ENCODE data around the gene SERF2.
"Not testable (repeated sequence)": the region's sequence is repeated elsewhere in the genome, so short reads cannot be mapped to it uniquely, and the experiment has no call there.

SERF2 gene

DNA sequence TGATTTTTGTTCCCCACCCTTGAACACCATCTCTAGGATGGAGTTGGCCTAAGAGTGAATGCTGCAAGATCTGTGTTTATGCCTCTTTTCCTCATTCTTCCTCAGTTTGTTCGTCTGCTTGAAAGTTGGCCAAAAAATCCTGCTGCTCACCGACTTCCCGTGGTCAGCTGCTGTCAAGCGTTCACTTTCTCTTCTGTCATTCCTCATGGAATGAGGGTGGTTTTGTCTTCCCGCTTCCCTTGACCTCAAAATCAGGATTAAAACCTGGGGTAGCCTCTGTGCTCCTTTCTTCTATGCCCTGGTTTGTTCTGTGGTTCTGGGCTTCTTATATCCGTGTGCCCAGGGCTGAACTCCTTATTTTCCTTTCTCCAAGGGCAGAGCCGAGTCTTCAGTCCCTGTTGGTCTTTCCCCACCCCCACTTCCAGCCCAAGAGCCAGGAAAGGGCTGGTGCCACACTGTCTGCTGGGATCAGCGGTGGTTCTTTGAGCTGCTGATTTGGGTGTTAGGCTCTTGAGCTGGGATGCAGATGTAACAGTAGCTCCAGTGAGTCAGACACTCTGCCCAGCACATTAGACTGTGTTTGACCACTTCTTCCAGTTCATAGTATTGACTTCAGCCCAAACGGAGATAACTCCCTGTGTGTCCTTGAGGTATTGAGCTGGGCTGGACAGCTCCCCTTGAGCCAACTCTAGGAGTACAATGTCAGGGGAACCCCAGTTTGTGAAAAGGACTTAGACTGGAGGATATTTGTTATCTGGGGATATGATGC lies 2.3 kb downstream of the SERF2 start:
- no peak for FAIRE-seq

DNA sequence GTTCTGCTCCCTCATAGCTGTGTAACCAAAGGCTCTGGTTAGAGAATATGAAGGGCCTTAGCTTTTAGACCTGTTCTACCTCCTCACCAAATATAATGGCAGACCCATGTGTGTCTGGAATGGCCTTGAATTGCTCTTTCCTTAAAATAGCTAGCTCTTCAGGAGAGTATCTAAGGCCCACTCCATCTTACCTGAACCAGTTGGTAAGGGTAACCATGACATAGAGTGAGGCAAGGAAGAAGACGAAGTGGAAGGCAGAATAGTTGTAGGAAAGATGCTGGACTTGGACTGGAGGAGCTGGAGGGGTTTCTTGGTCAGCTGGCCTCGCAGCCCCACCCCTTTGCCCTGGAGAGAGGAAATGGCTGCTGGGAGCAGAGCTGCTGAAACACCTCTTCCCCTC lies 3.1 kb downstream of the SERF2 start:
- FAIRE-seq: no peak

DNA sequence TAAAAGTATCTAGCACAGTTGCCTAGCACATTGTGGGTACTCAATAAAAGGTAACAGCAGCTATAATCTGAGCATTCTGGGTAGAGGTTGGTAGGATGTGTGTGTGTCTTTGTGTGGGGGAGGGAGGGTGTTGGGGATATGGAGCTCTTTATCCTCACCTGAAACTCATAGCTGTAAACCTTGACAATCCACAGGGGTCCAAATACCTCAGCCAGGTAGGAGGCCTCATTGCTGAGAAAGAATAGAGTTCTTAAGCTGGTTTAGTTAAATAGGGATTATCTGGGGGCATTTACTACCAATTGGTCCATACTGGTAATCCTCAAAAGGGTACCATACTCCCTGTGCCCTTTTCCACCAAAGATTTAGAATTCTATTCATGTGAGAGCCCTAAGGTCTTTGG lies 3.9 kb downstream of the SERF2 start:
- FAIRE-seq: no peak

DNA sequence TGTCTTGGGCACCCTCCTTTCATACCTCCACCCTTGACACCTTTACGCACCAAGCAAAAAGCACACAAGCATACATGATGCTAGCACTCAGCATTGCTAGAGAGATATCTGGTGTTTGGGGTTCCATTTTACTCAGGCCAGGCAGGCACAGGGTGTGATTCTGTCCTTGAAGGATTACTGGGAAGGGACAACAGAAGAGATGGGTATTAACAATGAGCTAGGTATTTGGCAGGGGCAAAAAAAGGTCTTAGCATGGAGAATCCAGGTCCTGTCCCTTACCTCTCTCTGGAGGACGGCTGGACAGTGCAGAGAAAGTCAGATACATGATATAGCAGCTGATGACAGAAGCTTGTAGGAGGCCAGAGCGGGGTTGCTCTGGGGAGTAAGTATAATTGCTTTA lies 4.4 kb downstream of the SERF2 start:
- no peak for FAIRE-seq

DNA sequence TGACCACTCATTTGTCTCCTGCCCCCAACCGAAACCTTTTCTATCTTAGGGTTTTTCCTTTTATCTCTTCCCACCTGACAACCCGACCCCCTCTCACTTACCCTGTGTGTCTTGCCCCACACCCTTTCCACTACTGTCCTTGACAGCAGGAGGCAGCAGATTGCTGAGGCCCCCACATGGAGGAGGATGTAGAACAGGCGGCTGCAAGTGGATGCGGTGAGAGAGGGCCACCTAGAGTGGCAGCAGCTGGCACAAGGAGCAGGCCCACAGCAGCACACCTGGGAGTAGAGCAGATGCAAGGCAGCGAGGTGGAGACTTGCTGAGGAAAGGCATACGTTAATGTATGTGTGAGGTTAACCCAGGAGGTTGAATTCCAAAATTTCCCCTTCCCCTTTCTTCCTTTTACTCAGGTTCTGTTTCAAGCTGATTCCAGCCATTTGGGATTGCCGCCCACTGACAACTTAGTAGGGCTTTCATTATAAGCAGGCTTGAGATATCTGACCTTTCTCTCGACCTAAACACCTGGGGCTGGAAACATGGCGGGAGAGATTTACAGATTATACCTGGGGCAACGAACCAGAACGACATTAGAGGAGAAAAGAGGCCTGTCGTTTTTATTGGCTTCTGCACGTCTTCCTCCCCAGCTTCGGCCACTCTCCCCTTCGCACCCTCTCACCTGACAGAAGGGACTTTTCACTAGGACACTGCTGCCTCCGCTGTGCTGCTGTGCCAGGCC lies 7.3 kb downstream of the SERF2 start:
- FAIRE-seq: no peak

DNA sequence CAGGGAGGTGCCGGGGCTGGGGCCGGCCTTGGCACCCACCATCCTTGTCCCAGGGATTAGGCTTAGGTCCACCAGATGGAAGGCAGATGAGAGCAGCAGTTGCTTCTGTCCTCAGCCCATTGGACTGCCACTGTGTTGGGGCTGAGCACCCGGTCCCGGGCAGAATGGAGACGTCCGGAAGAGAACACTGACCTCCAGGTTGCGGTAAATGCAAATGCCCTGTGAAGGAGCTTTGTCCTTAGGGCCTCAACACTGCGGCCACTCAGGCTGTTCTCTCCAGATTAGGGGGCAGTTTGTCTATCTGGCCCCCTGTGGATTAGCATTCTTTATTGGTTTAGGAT lies 7.8 kb downstream of the SERF2 start, which contains the start of gene SERINC4:
TSS of gene SERINC4 (minus strand) at position 276 of the 341 bp plus-strand sequence. CDS start at position 42, 234 bp downstream.
- FAIRE-seq: no peak

DNA sequence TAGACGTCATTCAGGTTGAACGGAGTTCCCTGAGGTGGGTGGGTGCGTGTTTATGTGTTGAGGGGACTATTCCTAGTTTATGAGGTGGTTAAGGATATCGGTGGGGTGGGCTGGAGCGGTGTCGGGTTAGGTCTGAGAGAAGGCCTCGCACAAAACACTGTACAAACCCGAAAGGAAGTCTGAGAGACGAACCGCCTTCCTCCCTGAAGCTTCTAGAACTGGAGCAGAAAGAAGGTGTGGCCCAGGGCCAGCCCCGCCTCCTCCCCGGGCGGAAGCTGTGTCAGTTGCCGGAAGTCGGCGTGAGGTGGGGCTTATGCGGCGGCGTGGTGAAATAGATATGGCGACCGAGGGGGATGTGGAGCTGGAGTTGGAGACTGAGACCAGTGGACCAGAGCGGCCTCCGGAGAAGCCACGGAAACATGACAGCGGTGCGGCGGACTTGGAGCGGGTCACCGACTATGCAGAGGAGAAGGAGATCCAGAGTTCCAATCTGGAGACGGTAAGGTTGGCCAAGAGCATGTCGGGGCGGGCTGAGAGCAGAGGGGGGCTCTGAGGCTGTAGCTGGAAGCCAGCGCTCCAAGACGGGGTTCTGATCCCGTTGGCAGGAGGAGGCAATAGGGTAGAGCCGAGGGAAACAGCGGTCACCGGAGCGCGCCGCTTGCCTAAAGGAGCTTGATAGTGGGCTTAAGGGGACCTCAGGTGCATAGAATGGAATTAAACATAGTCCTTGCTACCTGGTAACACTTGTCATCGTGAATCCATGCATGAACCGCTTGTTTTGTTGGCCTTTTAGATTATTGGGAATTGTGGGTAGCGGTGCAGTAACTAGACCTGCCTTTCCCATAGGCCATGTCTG lies 8.4 kb downstream of the SERF2 start, which contains the start of gene HYPK:
TSS of gene HYPK (plus strand) at position 314 of the 856 bp plus-strand sequence. CDS start at position 338, 24 bp downstream.
- FAIRE-seq: peak; percentile 90

DNA sequence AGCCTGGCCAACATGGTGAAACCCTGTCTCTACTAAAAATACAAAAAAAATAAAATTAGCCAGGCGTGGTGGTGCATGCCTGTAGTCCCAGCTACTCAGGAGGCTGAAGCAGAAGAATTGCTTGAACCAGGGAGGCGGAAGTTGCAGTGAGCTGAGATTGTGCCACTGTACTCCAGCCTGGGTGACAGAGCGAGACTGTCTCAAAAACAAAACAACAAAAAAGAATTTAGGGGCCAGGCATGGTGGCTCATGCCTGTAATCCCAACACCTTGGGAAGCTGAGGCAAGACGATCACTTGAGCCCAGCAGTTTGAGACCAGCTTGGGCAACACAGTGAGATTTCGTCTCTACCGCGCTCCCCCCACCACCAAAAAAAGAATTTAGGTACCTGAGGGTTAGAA lies 10.6 kb downstream of the SERF2 start:
- not testable (repeated sequence) for FAIRE-seq

DNA sequence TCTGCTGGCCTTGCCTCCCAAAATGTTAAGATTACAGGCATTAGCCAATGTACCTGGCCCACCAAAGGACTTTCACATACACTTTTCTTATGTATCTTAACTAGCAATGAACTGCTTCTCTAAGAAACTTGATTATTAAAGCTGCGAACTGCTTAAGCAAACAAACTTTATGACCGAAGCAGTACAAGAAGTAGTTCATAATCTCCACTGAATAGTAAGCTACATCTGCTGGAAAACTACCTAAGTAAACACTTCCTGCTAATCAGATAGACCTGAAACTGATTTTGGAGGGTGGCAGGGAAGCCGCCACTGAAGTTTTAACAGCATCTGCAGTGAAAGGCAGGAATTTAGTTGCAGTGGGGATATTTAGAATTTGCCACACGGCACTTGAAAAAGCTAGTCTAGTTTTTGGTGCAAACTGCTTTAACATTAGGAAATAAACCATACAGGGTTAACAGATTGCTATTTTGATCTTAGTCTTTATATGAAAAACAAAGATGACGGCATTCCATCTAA lies 16.4 kb downstream of the SERF2 start:
- no peak for FAIRE-seq

DNA sequence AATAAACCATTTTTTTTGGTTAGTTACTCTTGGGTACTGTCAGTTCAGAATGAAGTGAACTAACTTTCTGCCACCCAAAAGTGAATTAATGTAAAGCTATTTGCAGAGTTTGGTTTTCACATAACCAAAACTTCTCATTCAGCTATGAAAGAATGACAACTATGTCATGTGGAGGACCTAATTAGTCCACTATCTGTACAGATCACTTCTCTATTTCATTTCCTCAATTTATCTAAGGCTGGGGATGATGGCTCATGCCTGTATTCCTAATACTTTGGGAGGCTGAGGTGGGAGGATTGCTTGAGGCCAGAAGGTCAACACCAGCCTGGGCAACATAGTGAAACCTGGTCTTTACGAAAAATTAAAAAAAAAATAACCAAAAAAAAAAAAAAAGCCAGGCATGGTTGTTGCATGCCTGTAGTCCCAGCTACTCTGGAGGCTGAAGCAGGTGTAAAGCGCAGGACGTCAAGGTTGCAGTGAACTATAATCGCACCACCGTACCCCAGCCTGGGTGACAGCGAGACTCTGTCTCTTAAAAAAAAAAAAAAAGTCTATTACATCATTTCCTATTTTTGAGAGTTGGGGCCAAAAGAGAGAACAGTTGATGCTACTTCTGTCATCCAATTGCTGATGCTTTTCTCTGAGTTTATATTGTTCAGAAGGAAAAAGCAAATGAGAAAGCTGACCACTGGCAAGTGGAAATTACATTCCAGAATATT lies 17.0 kb downstream of the SERF2 start:
- no peak for FAIRE-seq

DNA sequence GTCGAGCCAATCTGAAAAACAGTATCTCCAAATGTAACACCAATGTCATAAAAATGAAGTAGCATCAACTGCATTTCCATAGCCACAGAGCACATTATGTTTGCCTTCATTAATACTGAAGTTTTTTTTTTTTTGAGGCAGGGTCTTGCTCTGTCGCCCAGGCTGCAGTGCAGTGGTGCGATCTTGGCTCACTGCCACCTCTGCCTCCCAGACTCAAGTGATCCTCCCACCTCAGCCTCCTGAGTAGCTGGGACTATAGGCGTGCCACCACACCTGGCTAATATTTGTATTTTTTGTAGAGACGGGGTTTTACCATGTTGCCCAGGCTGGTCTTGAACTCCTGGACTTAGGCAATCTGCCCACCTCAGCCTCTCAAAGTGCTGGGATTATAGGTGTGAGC lies 22.9 kb downstream of the SERF2 start:
- not testable (repeated sequence) for FAIRE-seq

DNA sequence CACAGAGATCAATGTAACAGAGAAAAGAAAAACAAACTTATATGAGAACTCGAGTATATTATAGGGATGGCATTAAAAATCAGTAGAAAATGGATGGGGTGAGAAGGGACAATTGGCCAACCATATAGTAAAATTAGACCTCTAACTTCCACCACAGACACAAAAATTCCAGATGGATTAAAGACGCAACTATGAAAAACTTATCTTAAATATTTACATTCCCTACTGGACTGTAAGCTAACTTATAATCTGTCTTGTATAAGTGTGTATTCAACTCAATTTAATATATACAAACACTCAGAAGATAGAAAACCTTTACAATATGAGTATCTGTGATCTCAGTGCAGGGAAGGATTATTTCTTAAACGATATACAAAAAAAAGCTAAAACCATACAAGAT lies 29.4 kb downstream of the SERF2 start:
- no peak for FAIRE-seq

DNA sequence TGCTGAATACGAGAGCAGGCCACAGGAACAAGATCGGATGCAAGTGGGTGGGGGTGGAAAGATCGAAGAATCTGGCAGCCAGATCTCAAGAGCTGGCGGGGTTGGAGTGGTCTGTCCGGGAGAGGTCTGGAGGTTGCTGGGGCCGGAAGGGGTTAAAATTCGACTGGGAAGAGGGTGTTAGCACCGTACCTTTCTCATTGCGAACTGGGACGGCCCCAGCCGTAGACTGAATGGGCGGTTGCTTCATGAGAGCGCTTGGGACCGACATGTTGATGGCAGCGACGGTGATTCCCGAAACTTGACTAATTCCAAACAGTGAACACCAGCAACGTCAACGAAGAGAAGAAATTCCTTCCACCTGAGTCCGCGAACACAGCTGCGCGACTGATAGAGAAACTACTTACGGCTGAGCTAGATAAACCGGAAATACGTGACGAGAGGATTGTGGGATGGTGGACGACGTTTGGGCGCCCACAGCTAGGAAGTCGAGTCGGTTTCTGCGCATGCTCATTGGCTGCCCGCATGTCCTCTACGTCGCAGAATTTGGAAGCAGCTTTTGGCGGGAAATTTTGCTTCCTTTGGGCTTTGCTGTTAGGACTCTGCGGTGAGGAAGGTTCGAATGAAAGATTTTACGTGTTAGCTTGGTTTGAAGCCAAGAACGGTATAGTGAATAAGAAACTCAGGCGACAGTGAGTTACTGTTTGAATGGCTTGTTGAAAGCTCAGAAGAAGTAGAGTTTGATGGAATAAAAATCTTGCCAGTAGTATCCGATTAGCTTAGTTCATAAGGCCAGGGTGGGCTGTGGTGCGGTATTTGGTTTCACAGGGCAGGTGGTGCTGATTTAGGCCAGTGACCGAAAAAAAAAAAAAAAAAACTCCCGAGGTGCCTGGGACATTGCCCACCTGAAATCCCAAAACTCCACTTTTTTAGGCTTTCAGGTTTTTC lies 32.5 kb downstream of the SERF2 start, which contains the start of gene MFAP1:
TSS of gene MFAP1 (minus strand) at position 389 of the 945 bp plus-strand sequence. CDS start at position 268, 121 bp downstream.
- peak; percentile 98 for FAIRE-seq

DNA sequence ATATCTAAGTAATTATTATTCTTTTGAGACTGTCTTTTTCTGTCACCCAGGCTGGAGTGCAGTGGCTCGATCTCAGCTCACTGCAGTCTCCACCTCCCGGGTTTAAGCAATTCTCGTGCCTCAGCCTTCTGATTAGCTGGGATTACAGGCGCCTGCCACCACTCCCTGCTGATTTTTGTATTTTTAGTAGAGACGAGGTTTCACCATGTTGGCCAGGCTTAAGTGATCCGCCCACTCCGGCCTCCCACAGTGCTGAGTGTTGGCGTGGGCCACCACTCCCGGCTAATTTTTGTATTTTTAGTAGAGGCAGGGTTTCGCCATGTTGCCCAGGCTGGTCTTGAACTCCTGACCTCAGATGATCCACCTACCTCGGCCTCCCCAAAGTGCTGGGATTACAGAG lies 33.2 kb downstream of the SERF2 start:
- FAIRE-seq: not testable (repeated sequence)

DNA sequence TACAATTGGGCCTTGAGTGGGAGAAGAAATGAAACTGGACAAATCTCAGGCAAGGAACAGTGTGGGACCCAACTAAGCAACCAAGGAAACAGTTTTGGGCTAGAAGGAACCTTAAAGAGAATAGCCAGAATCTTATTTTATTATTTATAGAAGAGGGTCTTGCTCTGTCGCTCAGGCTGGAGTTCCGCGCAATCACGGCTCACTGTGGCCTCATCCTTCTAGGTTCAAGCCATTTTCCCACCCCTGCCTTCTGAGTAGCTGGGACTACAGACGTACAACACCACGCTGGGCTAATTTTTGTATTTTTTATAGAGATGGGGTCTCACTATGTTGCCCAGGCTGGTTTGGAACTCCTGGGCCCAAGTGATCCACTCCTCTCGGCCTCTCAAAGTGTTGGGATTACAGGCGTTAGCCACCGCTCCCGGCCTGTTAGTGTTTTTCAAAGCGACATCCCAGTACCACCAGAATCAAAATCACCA lies 33.9 kb downstream of the SERF2 start:
- FAIRE-seq: no peak

DNA sequence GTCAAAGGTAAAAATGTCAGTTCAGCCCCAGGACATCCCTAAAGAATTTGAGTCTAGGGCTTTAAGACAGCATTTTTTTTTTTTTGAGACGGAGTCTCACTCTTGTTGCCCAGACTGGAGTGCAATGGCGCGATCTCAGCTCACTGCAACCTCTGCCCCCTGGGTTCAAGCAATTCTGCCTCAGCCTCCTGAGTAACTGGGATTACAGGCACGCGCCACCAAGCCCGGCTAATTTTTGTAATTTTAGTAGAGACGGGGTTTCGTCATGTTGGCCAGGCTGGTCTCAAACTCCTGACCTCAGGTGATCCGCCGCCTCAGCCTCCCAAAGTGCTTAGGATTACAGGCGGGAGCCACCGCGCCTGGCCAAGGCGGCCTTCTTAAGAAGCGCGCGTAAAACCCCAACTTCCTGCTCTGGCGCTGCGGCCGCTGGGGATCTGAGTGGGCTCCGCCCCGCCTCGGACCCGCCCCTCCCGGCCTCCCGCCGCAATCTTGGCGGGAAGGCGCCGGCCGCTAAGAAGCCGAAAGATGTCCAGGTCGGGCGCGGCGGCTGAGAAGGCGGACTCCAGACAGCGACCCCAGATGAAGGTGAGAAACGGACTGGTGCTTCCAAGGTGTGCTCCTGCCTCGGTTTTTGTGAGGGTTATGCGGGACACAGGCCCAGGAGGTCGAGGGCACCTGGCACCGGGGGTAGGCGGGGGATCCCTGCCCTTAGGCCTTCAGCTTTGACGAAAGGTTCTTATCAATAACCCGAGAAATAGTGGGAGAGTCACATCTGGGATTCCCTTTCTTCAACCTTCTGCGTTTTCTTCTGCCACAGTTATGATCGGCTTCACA lies 34.6 kb downstream of the SERF2 start, which contains the start of gene WDR76:
TSS of gene WDR76 (plus strand) at position 495 of the 834 bp plus-strand sequence. CDS start at position 526, 31 bp downstream.
- FAIRE-seq: no peak

DNA sequence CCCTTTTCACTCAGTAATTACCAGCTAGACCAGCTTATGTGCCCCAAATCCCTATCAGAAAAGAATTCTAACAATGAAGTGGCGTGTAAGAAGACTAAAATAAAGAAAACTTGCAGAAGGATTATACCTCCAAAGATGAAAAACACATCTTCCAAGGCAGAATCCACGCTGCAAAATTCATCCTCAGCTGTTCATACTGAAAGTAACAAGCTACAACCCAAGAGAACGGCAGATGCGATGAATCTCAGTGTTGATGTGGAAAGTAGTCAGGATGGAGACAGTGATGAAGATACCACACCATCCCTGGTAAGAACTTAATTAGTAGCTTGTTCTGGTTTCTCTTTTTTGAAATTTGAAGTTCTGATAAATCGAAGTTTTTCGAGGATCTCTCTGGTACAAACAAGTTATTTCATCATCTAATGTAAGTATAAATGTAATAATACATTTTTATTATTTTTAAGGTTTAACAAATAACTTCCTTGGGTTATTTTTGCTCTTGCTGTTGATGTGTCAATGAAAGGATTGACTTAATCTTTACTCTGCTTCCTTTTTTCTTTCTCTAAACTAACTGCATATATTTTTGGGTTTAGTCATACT lies 36.0 kb downstream of the SERF2 start:
- FAIRE-seq: no peak

DNA sequence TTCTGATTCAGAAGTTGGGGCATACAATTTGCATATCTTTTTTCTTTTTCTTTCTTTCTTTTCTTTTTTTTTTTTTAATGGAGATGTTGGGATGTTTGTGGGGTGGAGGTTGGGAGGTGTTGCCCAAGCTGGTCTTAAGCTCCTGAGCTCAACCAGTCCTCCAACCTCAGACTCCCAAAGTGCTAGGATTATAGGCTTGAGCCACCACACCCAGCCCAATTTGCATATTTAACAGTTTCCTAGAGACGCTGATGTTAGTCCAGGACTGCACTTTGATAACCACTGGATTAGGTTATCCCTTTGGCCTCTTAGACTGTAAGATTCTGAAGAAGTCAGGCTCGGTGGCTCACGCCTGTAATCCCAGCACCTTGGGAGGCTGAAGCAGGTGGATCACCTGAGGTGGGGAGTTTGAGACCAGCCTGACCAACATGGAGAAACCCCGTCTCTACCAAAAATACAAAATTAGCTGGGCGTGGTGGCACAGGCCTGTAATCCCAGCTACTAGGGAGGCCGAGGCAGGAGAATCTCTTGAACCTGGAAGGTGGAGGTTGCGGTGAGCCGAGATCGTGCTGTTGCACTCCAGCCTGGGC lies 37.9 kb downstream of the SERF2 start:
- not testable (repeated sequence) for FAIRE-seq
